GM12878 (cell line): ENCODE data around the gene CTAGE6. TPM values are rescaled to one million over a fixed set of nuclear protein-coding genes. Genes with fewer than 3 reads are reported as not detected.
"Not testable (repeated sequence)": the region's sequence is repeated elsewhere in the genome, so short reads cannot be mapped to it uniquely, and the experiment has no call there.

Experiments
- ATAC-seq: fragments of 200-7000 bp; cut with Tn5 transposase; 3 replicates; pipeline ENCODE4 v1.9.1; 2020; ENCODE audit warnings: mild to moderate bottlenecking, moderate library complexity
- BruUV-seq: library from RNA; stranded (reverse); fragments of 400-500 nt; replicated peaks from 2 replicates; lab custom pipeline; 2021; lab: Mats Ljungman, UMichigan
- CTCF ChIA-PET: fragments of 300-600 bp; sonication (Branson Sonifier 250); formaldehyde crosslinking; extraction: SDS; loops from one replicate; lab custom pipeline; 2021; ENCODE audit warnings: inconsistent platforms; lab: Yijun Ruan, JAX
- POLR2A ChIA-PET: fragments of 350-600 bp; formaldehyde crosslinking; extraction: SDS; loops from one replicate; lab custom pipeline; 2021; ENCODE audit warnings: inconsistent platforms; lab: Charles Lee
- RAD21 ChIA-PET: fragments of 300-600 bp; sonication (Branson Sonifier 250); formaldehyde crosslinking; loops from one replicate; lab custom pipeline; 2023; ENCODE audit warnings: antibody characterized with exemption; ENCODE audit not compliant: unreplicated experiment; lab: Charles Lee
- SMC1A ChIA-PET: fragments of 300-600 bp; sonication (Branson Sonifier 250); formaldehyde crosslinking; loops from one replicate; lab custom pipeline; 2023; ENCODE audit not compliant: unreplicated experiment, uncharacterized antibody; lab: Charles Lee
- DNase-seq: peaks from one replicate; pipeline ENCODE4 v3.0.0-alpha.2; 2011; ENCODE audit warnings: low read depth, low spot score
- FAIRE-seq: peaks from 3 replicates; lab custom pipeline; 2011; peaks lifted over from hg19 to GRCh38; lab: Jason Lieb, UNC
- H2AFZ ChIP-seq: 2 replicates; pipeline ENCODE4 v1.6.0; 2011; ENCODE audit warnings: low read depth, low read length, control low read depth; ENCODE audit not compliant: control insufficient read depth
- H3K27ac ChIP-seq: 2 replicates; pipeline ENCODE4 v1.5.1; 2011; ENCODE audit warnings: control low read depth; ENCODE audit not compliant: control insufficient read depth, insufficient read depth
- H3K27me3 ChIP-seq, 2 experiments: replicated peaks in 1 of 2; 2 replicates each; pipeline versions ENCODE4 v1.6.0 to v1.6.1; 2011; ENCODE audit warnings: low read length in 1 of 2; ENCODE audit not compliant: control insufficient read depth in 2 of 2, insufficient read depth in 2 of 2
- H3K36me3 ChIP-seq, 2 experiments: 2 replicates each; pipeline ENCODE4 v1.5.1; 2011; ENCODE audit warnings: low read length in 1 of 2; ENCODE audit not compliant: control insufficient read depth in 2 of 2, insufficient read depth in 2 of 2
- H3K4me1 ChIP-seq: 2 replicates; pipeline ENCODE4 v1.6.1; 2011; ENCODE audit warnings: mild to moderate bottlenecking, low read length, moderate library complexity, mixed read lengths; ENCODE audit not compliant: control insufficient read depth, insufficient read depth
- H3K4me2 ChIP-seq: 2 replicates; pipeline ENCODE4 v1.6.0; 2011; ENCODE audit warnings: control low read depth; ENCODE audit not compliant: control insufficient read depth, insufficient read depth
- H3K4me3 ChIP-seq: fragments of 200-600 bp; sonication (generic); 2 replicates; pipeline ENCODE4 v1.5.1; 2016
- H3K79me2 ChIP-seq: 2 replicates; pipeline ENCODE4 v1.6.0; 2011; ENCODE audit warnings: low read length; ENCODE audit not compliant: control insufficient read depth, insufficient read depth
- H3K9ac ChIP-seq: 2 replicates; pipeline ENCODE4 v1.8.0; 2011; ENCODE audit warnings: low read length, control low read depth, mixed read lengths; ENCODE audit not compliant: control insufficient read depth, insufficient read depth
- H3K9me3 ChIP-seq: replicated peaks from 3 replicates; pipeline ENCODE4 v1.5.1; 2011; ENCODE audit warnings: mild to moderate bottlenecking, low read length; ENCODE audit not compliant: control insufficient read depth, insufficient read depth
- H4K20me1 ChIP-seq: 2 replicates; pipeline ENCODE4 v1.6.0; 2011; ENCODE audit not compliant: control insufficient read depth, insufficient read depth
- RAD21 ChIP-seq: IDR thresholded peaks from 2 replicates; pipeline ENCODE4 v1.6.1; 2011; ENCODE audit warnings: mild to moderate bottlenecking, low read depth, low read length, moderate library complexity; ENCODE audit not compliant: insufficient read depth
- SMC3 ChIP-seq: IDR thresholded peaks from 2 replicates; pipeline ENCODE4 v1.6.1; 2011; ENCODE audit warnings: low read length, improper control_type of control experiment, borderline replicate concordance
- ZNF24 ChIP-seq: fragments of 450-650 bp; IDR thresholded peaks from 2 replicates; pipeline ENCODE4 v1.6.1; 2017; ENCODE audit warnings: antibody characterized with exemption, mild to moderate bottlenecking
- WGBS: methylation state at CpG from one replicate; pipeline ENCODE4 v1.1.6; 2016; ENCODE audit warnings: low lambda C conversion rate; ENCODE audit not compliant: insufficient replicate concordance, insufficient coverage; ENCODE audit errors: missing lambda C conversion rate; 5-methylcytosine and 5-hydroxymethylcytosine counted together
- in situ Hi-C: fragments of 300-500 bp; cut with MboI; formaldehyde crosslinking; loops from 9 replicates; pipeline ENCODE4 v1.14.3; 2018; ENCODE audit warnings: mixed read lengths
- intact Hi-C: fragments of 100-400 bp; cut with micrococcal nuclease; formaldehyde crosslinking; loops from one replicate; pipeline ENCODE4 v1.14.2; 2022; ENCODE audit not compliant: unreplicated experiment
- polyA plus RNA-seq, 11 experiments: library from polyadenylated mRNA; depleted of rRNA in 4 of 11; unstranded in 6 of 11; stranded (reverse) in 5 of 11; fragments of >200 nt; fragmentation: Nextera tagmentation in 4 of 11; fragmentation: Illumina TruSeq in 1 of 11; extraction: Ambion mirVana in 4 of 11; extraction: Trizol in 1 of 11; gene quantifications; 1 replicate in 1 of 11; 2 replicates in 10 of 11; pipeline versions ENCODE4 v1.2.1 to v1.2.3, GENCODE V29; 2011 to 2016; ENCODE audit warnings: inconsistent platforms in 2 of 11, missing spikeins in 2 of 11, low read depth in 1 of 11
- total RNA-seq, 4 experiments: library from RNA; depleted of rRNA in 3 of 4; stranded (reverse); fragments of >200 nt in 3 of 4; fragmentation: Illumina TruSeq in 1 of 4; extraction: Trizol in 1 of 4; gene quantifications; 2 replicates each; pipeline versions ENCODE4 v1.2.1 to v1.2.3, GENCODE V29; 2013 to 2021
- TF ChIP-seq, protein P1 (sequence below), 3 experiments: IDR thresholded peaks in 2 of 3; conservative IDR thresholded peaks in 1 of 3; 2 replicates each; pipeline ENCODE4 v1.5.1; 2011; ENCODE audit warnings: low read depth in 3 of 3, low read length in 3 of 3, mild to moderate bottlenecking in 3 of 3, control low read depth in 2 of 3, moderate library complexity in 2 of 3, inconsistent platforms in 1 of 3, mixed read lengths in 1 of 3; ENCODE audit not compliant: control insufficient read depth in 2 of 3, insufficient read depth in 1 of 3; ENCODE audit errors: extremely low read depth in 1 of 3

Gene CTAGE6
- total and polyA plus RNA-seq, 10 of the 15 experiments (the other 5 are each of a cell fraction or from before 2014, with no cell fraction given), result 0.12 TPM; not detected in 9

DNA sequence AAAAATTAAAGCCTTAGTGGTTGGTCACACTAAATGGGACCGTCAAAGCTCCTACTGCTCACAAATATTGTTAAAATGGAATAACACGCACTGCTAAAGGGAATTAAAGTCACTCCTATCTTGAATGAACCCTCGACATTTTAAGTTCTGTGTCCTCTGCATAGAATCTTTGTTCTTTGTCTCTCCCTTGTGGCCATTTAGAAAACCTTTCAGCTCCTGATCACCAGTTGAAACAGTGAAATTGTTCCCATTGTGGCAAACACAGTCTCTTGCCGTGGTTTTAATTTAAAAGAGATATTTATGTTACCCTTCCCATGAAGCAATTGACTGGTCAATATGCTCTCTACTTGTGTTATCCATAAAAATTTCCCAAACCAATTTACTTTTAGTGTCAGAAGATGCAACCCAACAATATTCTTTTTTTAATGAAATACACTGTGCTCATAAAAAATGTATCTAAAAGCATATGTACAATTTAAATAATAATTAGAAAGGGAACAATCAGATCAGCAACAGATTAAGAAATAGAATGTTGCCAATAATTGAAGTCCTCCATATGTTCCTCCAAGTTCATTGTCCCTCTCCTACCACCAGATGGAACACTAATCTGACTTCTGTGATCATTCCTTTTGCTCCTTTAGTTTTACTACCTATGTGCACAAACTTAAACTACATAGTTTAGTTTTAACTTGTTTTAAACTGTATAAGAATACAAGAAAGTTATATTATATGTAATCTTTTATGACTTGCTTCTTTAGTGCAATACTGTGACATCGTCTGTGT lies 20.3 kb downstream of the CTAGE6 start:
- CTCF ChIA-PET, result interaction anchor here (0.7 to 2.3 kb wide), 12 partner anchors 9 to 499 kb away, joined by 3 to 26 read pairs (median 3); no protein-coding TSS in a partner anchor
- in situ Hi-C loops, DNase-seq, H3K4me3 ChIP-seq, H3K36me3 ChIP-seq, H3K27ac ChIP-seq, H4K20me1 ChIP-seq, H3K4me1 ChIP-seq, H2AFZ ChIP-seq, H3K79me2 ChIP-seq, H3K9ac ChIP-seq, POLR2A ChIA-PET, H3K27me3 ChIP-seq, BruUV-seq, FAIRE-seq, H3K9me3 ChIP-seq, H3K4me2 ChIP-seq, intact Hi-C loops: not testable (repeated sequence)
- WGBS, result 21% methylated on average over 5 of the region's 5 CpGs
- ATAC-seq, result peak; percentile 88
- SMC1A ChIA-PET, result interaction anchor here (1.0 to 2.9 kb wide), 10 partner anchors 110 to 651 kb away, joined by 3 to 27 read pairs (median 4); no protein-coding TSS in a partner anchor
- peak; percentile 83 for TF ChIP-seq RAD21
- TF ChIP-seq SMC3, result peak; percentile 68
- TF ChIP-seq, protein P1, sequence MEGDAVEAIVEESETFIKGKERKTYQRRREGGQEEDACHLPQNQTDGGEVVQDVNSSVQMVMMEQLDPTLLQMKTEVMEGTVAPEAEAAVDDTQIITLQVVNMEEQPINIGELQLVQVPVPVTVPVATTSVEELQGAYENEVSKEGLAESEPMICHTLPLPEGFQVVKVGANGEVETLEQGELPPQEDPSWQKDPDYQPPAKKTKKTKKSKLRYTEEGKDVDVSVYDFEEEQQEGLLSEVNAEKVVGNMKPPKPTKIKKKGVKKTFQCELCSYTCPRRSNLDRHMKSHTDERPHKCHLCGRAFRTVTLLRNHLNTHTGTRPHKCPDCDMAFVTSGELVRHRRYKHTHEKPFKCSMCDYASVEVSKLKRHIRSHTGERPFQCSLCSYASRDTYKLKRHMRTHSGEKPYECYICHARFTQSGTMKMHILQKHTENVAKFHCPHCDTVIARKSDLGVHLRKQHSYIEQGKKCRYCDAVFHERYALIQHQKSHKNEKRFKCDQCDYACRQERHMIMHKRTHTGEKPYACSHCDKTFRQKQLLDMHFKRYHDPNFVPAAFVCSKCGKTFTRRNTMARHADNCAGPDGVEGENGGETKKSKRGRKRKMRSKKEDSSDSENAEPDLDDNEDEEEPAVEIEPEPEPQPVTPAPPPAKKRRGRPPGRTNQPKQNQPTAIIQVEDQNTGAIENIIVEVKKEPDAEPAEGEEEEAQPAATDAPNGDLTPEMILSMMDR (IDR thresholded peaks at IDR 0.05 in 2 of 3, conservative IDR thresholded peaks at IDR 0.05 in 1 of 3; ENCODE audit: control insufficient read depth in 2 of 3, extremely low read depth in 1 of 3, insufficient read depth in 1 of 3, low read depth in 3 of 3, low read length in 3 of 3), result peak; percentile 49 to 72 (median 53); a peak in 5 of 6 replicates
- 0 out of 2 replicates have a peak, but pooled peaks have one; percentile 12 for TF ChIP-seq ZNF24
- RAD21 ChIA-PET, result interaction anchor here (0.6 to 3.8 kb wide), 6 partner anchors 153 to 391 kb away, joined by 3 to 35 read pairs (median 3); no protein-coding TSS in a partner anchor
